Sciatic nerve (tissue), 2 donors: ENCODE measurements around the gene SEL1L3. TPM values are rescaled to one million over a fixed set of nuclear protein-coding genes. Genes with fewer than 3 reads are reported as not detected.

ENCODE experiments used
- ATAC-seq: fragments of 200-7000 bp; cut with Tn5 transposase; one replicate; pipeline ENCODE4 v1.9.1; 2020; ENCODE audit warnings: mild to moderate bottlenecking, moderate library complexity
- DNase-seq: peaks from one replicate; pipeline ENCODE4 v3.0.0-alpha.2; 2020; ENCODE audit warnings: low spot score
- intact Hi-C: fragments of 100-400 bp; cut with DNase I; formaldehyde crosslinking; loops from one replicate; pipeline ENCODE4 v1.14.2; 2022
- total RNA-seq: library from RNA; stranded (reverse); fragmentation: NEBNext Ultra II Directional; extraction: Animal tissue kit (Norgen Biotek cat#: 25700); gene quantifications from one replicate; pipeline ENCODE4 v1.2.1, GENCODE V29; 2021
- donor health status: DM: no; HTN: no; CAD: no.
- donor health status: DM: no; HTN: no; CAD: no.

Gene SEL1L3
- total RNA-seq, 1 donor from 2014 or later, result 17.1 TPM

DNA sequence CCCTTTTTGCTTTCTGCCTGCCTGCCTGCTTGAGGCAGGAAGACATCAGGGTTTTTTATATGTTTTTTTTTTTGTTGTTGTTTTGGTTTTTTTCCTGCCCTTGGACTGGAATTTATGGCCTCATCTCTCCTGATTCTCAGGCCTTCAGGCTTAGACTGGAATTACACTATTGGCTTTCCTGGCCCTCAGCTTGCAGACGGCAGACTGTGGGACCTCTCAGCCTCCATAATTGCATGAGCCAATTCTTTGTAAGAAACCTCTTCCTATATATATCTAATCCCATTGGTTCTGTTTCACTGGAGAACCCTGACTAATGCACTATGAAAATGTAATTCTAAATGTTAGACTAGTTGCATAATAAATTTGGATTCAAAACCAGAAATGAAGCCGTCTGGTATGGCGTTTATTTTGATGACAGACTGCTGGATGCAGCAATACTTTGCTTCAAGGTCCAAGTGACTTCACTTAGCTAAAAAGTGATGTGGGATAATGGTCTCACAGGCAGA lies 59.0 kb downstream of the SEL1L3 start:
- intact Hi-C loops, result no loop called here
- ATAC-seq, result no peak
- DNase-seq, result no peak

- ATAC-seq (no peak), DNase-seq (no peak)
- intact Hi-C loops, result no loop called here
Measured at GRCh38 chr4:25801594-25801993, 61.2 kb downstream of the SEL1L3 start.

DNA sequence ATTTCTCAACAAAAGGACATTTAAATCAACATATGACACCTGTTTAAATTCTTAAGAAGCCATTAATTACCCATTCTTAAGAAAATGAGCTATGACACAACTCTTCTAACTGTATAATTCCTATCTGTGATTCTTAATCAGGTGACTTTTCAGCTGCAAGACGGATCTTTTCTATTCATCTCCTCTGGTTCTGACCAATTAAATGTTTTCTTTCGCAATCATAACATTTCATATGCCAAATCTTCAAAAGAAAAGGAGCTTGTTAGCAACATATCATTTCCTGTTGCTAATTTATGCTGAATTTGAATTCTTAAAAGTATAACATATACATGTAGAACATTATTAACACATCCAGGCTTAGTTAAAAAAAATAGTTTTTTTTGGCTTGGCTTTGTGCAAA lies 62.5 kb downstream of the SEL1L3 start:
- ATAC-seq (no peak), DNase-seq (no peak)

GRCh38 chr4:25799522-25799921 lies 63.3 kb downstream of the SEL1L3 start:
- no peak for DNase-seq

More for the DNA sequence above, 62.5 kb downstream of the SEL1L3 start:
- intact Hi-C loops, result no loop called here

GRCh38 chr4:25797136-25797535 lies 65.7 kb downstream of the SEL1L3 start:
- DNase-seq (no peak), ATAC-seq (no peak)
- intact Hi-C loops, result no loop called here

More at GRCh38 chr4:25799522-25799921, 63.3 kb downstream of the SEL1L3 start:
- no peak for ATAC-seq
- intact Hi-C loops, result no loop called here

DNA sequence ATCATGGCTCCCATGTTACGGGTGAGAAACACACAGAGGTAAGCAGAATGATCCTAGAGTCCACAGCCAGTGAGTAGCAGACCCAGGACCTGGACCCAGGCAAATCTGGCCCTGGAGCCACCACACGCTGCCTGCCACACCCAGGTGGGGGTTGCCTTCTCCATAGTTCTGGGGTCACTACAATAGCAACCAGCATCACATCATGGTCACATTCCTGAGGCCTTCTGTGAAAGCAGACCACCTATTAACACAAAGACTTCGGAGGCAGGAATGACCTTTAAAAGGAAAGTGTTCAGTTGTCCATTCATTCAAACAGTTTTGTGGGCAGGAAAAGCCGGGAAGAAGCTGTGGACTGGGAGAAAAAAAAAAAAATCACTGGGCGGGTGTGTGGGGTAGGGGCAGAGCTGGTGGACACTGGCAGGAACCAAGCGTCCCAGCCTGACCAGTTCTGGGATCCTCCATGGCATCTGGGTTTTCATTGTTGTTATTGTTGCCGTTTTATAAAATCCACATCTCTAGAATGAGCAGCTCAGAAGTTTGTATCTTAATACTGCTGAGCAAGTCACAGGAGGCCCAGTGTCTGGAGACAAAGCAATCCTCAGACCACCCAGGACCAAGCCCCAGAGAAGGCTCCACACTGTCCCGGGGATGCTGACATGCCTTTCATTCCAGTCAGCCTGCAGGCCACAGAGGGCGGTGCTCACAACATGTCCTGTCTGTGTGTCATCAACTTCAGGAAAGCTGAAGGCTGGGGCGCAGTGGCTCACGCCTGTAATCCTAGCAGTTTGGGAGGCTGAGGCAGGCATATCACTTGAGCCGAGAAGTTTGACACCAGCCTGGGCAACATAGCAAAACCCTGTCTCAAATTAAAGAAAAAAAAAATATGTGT lies 67.0 kb downstream of the SEL1L3 start:
- intact Hi-C loops, result no loop called here
- ATAC-seq (no peak), DNase-seq (no peak)

- intact Hi-C loops, result no loop called here
Measured at GRCh38 chr4:25795091-25795490, 67.7 kb downstream of the SEL1L3 start.

DNA sequence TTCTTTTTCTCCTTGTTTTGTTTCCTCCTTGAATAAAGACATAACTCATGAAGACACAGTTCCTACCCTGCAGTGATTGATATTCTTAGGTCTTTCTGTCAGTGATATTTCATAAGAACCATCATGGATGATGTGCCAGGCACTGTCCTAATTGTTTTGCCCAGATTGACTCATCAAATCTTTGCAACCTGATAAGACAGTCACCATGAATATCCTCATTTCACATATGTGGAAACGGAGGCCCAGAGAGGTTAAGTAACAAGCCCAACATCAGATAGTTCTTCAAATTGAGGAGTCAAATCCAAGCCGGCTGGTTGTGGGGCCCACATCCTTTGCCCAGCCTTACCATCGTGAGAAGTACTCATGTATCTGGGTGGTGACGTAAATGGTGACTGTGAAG lies 69.9 kb downstream of the SEL1L3 start:
- intact Hi-C loops, result no loop called here
- DNase-seq (no peak), ATAC-seq (no peak)

More at GRCh38 chr4:25795091-25795490, 67.7 kb downstream of the SEL1L3 start:
- no peak for ATAC-seq
- no peak for DNase-seq

- no peak for ATAC-seq
- no peak for DNase-seq
- intact Hi-C loops, result no loop called here
Measured at GRCh38 chr4:25792200-25792791, 70.5 kb downstream of the SEL1L3 start.

DNA sequence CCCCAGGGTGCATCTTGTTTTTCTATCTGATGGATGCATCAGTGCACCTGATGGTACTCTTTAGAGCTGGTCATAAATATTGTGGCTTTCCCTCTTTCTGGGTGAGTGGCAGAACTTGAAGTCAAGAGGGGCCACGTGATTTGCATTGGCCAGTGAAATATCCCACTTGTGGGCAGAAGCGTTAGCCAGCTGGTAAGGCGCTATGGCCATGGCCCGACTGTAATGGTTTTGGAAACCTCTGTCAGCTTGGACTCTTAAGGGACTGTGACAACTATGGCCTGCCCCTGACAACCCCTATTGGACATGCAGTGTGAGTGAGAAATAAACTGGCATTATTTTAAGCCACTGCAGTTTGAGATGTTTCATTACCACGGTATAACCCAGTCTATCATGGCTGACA lies 72.8 kb downstream of the SEL1L3 start:
- ATAC-seq (no peak), DNase-seq (no peak)
- intact Hi-C loops, result no loop called here

GRCh38 chr4:25788703-25789238 lies 74.0 kb downstream of the SEL1L3 start:
- intact Hi-C loops, result no loop called here

DNA sequence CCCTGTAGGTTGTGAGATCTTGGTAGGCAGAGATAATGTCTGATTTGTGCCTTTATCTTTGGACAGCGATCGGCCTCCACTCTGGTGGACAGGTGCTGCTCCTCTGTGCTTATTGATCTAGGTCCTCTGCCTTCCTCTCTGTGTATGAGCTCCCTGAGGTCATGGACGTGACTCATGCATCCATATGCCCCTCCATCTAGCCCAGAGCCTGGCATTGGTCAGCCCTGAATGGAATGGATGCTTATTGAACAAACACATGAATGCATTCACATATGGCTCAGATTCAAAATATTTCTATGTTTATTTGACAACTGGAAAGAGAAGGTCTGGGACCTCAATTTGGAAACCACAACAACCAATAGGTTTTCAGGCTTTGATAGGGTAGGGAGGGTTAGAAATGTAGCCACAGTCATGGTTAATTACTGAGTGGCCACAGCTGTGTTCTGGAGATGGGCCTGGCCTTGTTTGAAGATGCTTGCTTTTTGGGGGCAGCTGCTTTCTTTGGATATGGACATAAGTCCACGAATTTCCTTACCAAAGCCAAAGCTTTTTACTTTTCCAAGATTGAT lies 76.2 kb downstream of the SEL1L3 start:
- intact Hi-C loops, result no loop called here
- no peak for ATAC-seq
- no peak for DNase-seq

More at GRCh38 chr4:25788703-25789238, 74.0 kb downstream of the SEL1L3 start:
- DNase-seq (no peak), ATAC-seq (no peak)

DNA sequence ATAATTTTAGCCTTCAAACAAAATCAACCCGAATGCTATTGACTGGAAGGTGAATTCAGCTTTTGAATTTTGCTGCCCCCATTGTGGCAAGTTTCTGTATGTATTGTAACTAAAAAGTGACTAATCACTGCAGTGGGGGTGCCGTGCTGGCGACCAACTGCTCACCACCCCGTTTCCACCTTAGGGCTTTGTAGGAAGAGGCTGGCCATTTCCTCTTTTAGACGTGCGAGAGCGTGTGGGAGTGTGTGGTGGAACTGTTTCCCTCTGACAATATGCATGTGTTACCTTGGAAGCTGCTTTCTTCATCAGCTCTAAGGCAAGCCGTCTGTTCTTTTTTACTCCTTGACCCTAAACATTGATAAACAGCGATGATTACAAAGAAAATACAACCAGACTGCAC lies 78.8 kb downstream of the SEL1L3 start:
- DNase-seq, result no peak
- intact Hi-C loops, result no loop called here
- ATAC-seq, result no peak

DNA sequence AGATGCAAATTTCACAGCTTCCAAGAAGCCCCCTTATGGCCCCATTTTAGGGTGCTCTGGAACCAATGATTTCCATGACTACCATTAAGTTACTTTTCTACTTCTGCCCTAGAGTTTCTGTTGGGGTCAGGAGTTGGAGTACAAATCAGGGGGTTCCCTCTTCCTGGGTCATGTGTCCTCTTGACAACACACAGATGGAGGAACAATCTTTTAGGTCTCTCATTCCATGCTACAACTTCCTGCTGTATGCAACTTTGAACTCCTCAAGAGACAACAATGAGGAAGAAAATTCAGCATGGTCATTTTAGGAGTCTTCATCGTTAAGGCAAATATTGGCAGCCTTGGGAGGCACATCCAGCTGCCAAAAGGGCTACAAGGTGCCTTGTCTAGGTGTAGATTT lies 79.7 kb downstream of the SEL1L3 start:
- no peak for ATAC-seq
- DNase-seq, result no peak
- intact Hi-C loops, result no loop called here

- no peak for ATAC-seq
- no peak for DNase-seq
- intact Hi-C loops, result no loop called here
Measured at GRCh38 chr4:25782482-25782881, 80.3 kb downstream of the SEL1L3 start.

- intact Hi-C loops, result no loop called here
- ATAC-seq (no peak), DNase-seq (no peak)
Measured at GRCh38 chr4:25779021-25779420, 83.8 kb downstream of the SEL1L3 start.

- ATAC-seq (no peak), DNase-seq (no peak)
- intact Hi-C loops, result no loop called here
Measured at GRCh38 chr4:25776795-25777194, 86.0 kb downstream of the SEL1L3 start.

DNA sequence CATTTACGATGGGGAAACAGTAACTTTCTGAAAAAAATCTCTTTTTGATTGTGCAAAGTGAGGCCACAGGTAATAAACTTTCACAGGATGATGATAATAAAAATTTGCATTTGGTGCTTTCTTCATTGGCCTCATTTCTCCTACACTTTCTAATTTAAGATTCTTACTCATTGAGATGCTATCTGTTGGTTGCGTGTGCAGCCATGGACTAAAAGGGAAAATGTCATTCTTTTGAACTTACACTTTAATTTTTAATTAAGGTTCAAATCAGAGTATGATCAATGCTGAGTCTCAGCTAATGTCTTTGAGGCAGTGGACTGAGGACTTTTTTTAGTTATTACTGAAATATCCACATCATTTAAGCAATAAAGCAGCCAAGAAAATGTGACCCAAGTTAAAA lies 87.6 kb downstream of the SEL1L3 start:
- ATAC-seq (no peak), DNase-seq (no peak)
- intact Hi-C loops, result no loop called here

DNA sequence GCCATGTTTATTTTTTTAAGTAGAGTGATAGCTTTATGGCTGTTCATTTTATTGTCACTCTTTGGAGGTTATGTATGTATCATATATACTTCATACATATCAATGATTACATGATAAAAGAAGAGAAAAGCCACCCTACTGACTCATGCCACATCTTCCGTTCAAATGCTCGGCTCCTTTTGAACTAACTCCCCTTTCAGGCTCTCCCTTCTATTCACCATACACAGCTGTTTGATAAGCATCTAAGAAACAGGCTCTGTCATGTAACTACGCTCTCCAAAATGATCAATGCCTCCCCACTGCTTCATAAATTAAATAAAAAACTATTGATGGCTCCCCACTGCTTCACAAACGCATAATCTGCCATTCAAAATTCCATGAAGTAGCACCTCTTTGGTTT lies 89.4 kb downstream of the SEL1L3 start:
- DNase-seq (no peak), ATAC-seq (no peak)
- intact Hi-C loops, result loop anchor here (5.0 kb wide), 1 partner anchor 331 kb away; no protein-coding TSS in a partner anchor

GRCh38 chr4:25771672-25772071 lies 91.1 kb downstream of the SEL1L3 start:
- no peak for DNase-seq
- intact Hi-C loops, result loop anchor here (5.0 kb wide), 1 partner anchor 329 kb away; no protein-coding TSS in a partner anchor
- no peak for ATAC-seq
